ENCODE data around the gene A4GNT. TPM values are rescaled to one million over a fixed set of nuclear protein-coding genes. Genes with fewer than 3 reads are reported as not detected.

Gene A4GNT
- total and polyA plus RNA-seq, 2 of the 8 experiments (the other 6 are each of a cell fraction or from before 2014, with no cell fraction given): not detected

GRCh38 chr3:138119423-138119766, 12.8 kb downstream of the A4GNT start (continued):
- TF ChIP-seq CHD7 (IDR thresholded peaks at IDR 0.05; ENCODE audit: insufficient replicate concordance, low read length) (no peak), SUZ12 (IDR thresholded peaks at IDR 0.05; ENCODE audit: low read length) (no peak), RBBP5 (IDR thresholded peaks at IDR 0.05; ENCODE audit: borderline replicate concordance, low read depth, low read length) (no peak), FOSL1 (IDR thresholded peaks at IDR 0.05; ENCODE audit: insufficient read depth, low read depth, low read length) (no peak), BACH1 (IDR thresholded peaks at IDR 0.05; ENCODE audit: low read length) (no peak), MAFK (IDR thresholded peaks at IDR 0.05; ENCODE audit: low read depth, low read length) (no peak), PHF8 (conservative IDR thresholded peaks at IDR 0.05; ENCODE audit: low read depth, low read length) (no peak), HDAC2 (IDR thresholded peaks at IDR 0.05; ENCODE audit: borderline replicate concordance in 1 of 2, low read depth in 2 of 2, low read length in 2 of 2) (no peak), NANOG (IDR thresholded peaks at IDR 0.05; ENCODE audit: insufficient read depth, low read depth, low read length, poor library complexity, severe bottlenecking) (no peak), TEAD4 (IDR thresholded peaks at IDR 0.05; ENCODE audit: low read depth, low read length) (no peak), ZNF274 (IDR thresholded peaks at IDR 0.05; ENCODE audit: borderline replicate concordance, extremely low read depth, low read length) (no peak)
- TF ChIP-seq, protein P1, sequence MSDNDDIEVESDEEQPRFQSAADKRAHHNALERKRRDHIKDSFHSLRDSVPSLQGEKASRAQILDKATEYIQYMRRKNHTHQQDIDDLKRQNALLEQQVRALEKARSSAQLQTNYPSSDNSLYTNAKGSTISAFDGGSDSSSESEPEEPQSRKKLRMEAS (IDR thresholded peaks at IDR 0.05): no peak

Measured in H1 (cell line).